Liver (tissue), 9 donors: ENCODE measurements around the gene ZNF467. TPM values are rescaled to one million over a fixed set of nuclear protein-coding genes. Genes with fewer than 3 reads are reported as not detected.

Experiments
- DNase-seq: peaks from one replicate; pipeline ENCODE4 v3.0.0-alpha.2; 2017; ENCODE audit warnings: low spot score
- H3K27ac ChIP-seq, 2 donors: one replicate each; pipeline ENCODE4 v1.7.0; 2013; ENCODE audit warnings: inconsistent platforms in 2 of 2, low read length in 2 of 2, control low read depth in 1 of 2, low read depth in 1 of 2, mild to moderate bottlenecking in 1 of 2
- H3K27me3 ChIP-seq, 4 donors: one replicate each; pipeline versions ENCODE4 v1.6.1 to v1.7.0; 2013; ENCODE audit warnings: low read length in 3 of 4, inconsistent platforms in 1 of 4, mild to moderate bottlenecking in 1 of 4, moderate library complexity in 1 of 4; ENCODE audit not compliant: control insufficient read depth in 4 of 4, insufficient read depth in 4 of 4
- H3K36me3 ChIP-seq, 4 donors: one replicate each; pipeline versions ENCODE4 v1.6.1 to v1.7.0; 2013; ENCODE audit warnings: low read length in 3 of 4, mild to moderate bottlenecking in 3 of 4, low read depth in 1 of 4, moderate library complexity in 1 of 4; ENCODE audit not compliant: control insufficient read depth in 4 of 4, insufficient read depth in 3 of 4
- H3K4me1 ChIP-seq, 4 donors: one replicate each; pipeline versions ENCODE4 v1.6.1 to v1.7.0; 2013; ENCODE audit warnings: low read length in 3 of 4, mild to moderate bottlenecking in 3 of 4, moderate library complexity in 1 of 4; ENCODE audit not compliant: control insufficient read depth in 4 of 4, insufficient read depth in 4 of 4
- H3K4me3 ChIP-seq, 3 donors: one replicate each; pipeline versions ENCODE4 v1.6.1 to v1.7.0; 2013; ENCODE audit warnings: low read length in 3 of 3, control low read depth in 1 of 3, low read depth in 1 of 3, mild to moderate bottlenecking in 1 of 3
- H3K9ac ChIP-seq, 2 donors: one replicate each; pipeline ENCODE4 v1.7.0; 2013; ENCODE audit warnings: low read length in 2 of 2, mild to moderate bottlenecking in 2 of 2, moderate library complexity in 2 of 2, control low read depth in 1 of 2, low read depth in 1 of 2
- H3K9me3 ChIP-seq, 4 donors: one replicate each; pipeline versions ENCODE4 v1.6.1 to v1.7.0; 2013; ENCODE audit warnings: low read length in 3 of 4; ENCODE audit not compliant: control insufficient read depth in 4 of 4
- CTCF ChIP-seq: fragments of 150-350 bp; IDR thresholded peaks from 2 replicates; pipeline ENCODE4 v1.5.1; 2017; ENCODE audit warnings: improper control_type of control experiment, low read depth, low read length; ENCODE audit not compliant: missing input control
- FOXA1 ChIP-seq: IDR thresholded peaks from 2 replicates; pipeline ENCODE4 v1.6.1; 2016; ENCODE audit warnings: antibody characterized with exemption
- FOXA2 ChIP-seq: IDR thresholded peaks from 2 replicates; pipeline ENCODE4 v1.6.1; 2016; ENCODE audit warnings: antibody characterized with exemption
- GABPA ChIP-seq, 2 donors: IDR thresholded peaks in 1 of 2; conservative IDR thresholded peaks in 1 of 2; 2 replicates each; pipeline ENCODE4 v1.6.1; 2016; ENCODE audit warnings: antibody characterized with exemption in 2 of 2, mild to moderate bottlenecking in 1 of 2, moderate library complexity in 1 of 2
- HNF4A ChIP-seq, 2 donors: conservative IDR thresholded peaks; 2 replicates each; pipeline ENCODE4 v1.6.1; 2016; ENCODE audit warnings: antibody characterized with exemption in 2 of 2, mild to moderate bottlenecking in 2 of 2
- HNF4G ChIP-seq: IDR thresholded peaks from 2 replicates; pipeline ENCODE4 v1.6.1; 2016; ENCODE audit warnings: antibody characterized with exemption
- JUND ChIP-seq, 2 donors: IDR thresholded peaks; 2 replicates each; pipeline ENCODE4 v1.6.1; 2016; ENCODE audit warnings: antibody characterized with exemption in 2 of 2
- NR2F2 ChIP-seq: IDR thresholded peaks from 2 replicates; pipeline ENCODE4 v1.6.1; 2016; ENCODE audit warnings: antibody characterized with exemption
- RAD21 ChIP-seq, 2 donors: IDR thresholded peaks; 2 replicates each; pipeline ENCODE4 v1.6.1; 2016; ENCODE audit warnings: antibody characterized with exemption in 2 of 2, mild to moderate bottlenecking in 2 of 2
- YY1 ChIP-seq: IDR thresholded peaks from 2 replicates; pipeline ENCODE4 v1.6.1; 2016; ENCODE audit warnings: antibody characterized with exemption, mild to moderate bottlenecking
- WGBS: extraction: QIAGEN DNeasy Blood & Tissue Kit; methylation state at CpG from one replicate; pipeline ENCODE4 v1.1.7; 2013; 5-methylcytosine and 5-hydroxymethylcytosine counted together
- polyA plus RNA-seq, 2 donors: library from polyadenylated mRNA; stranded (reverse) in 1 of 2; unstranded in 1 of 2; fragments of 200-250 nt in 1 of 2; fragments of >200 nt in 1 of 2; fragmentation: Nextera tagmentation in 1 of 2; extraction: Ambion mirVana in 1 of 2; gene quantifications; one replicate each; pipeline versions ENCODE4 v1.2.1 to v1.2.3, GENCODE V29; 2013 to 2015
- total RNA-seq, 2 donors: library from RNA; depleted of rRNA; stranded (reverse); fragments of >200 nt; gene quantifications; one replicate each; pipeline ENCODE4 v1.2.3, GENCODE V29; 2014
- TF ChIP-seq, protein P1 (sequence below): IDR thresholded peaks from 2 replicates; pipeline ENCODE4 v1.6.1; 2016; ENCODE audit warnings: antibody characterized with exemption
- donor health status: healthy.
- donor health status: healthy.
- donor health status: healthy.
- donor health status: healthy.
- donor health status: healthy.

Gene ZNF467
- total and polyA plus RNA-seq, 4 donors = 2.8 to 4.0 (median 3.7) TPM

GRCh38 chr7:149797771-149798170, 24.4 kb upstream of the ZNF467 start:
- WGBS = 90% methylated on average over 7 of the region's 7 CpGs
- TF ChIP-seq RAD21 (IDR thresholded peaks at IDR 0.05) = no peak
- no peak for TF ChIP-seq NR2F2

GRCh38 chr7:149796287-149796860, 23.0 kb upstream of the ZNF467 start:
- TF ChIP-seq, protein P1, sequence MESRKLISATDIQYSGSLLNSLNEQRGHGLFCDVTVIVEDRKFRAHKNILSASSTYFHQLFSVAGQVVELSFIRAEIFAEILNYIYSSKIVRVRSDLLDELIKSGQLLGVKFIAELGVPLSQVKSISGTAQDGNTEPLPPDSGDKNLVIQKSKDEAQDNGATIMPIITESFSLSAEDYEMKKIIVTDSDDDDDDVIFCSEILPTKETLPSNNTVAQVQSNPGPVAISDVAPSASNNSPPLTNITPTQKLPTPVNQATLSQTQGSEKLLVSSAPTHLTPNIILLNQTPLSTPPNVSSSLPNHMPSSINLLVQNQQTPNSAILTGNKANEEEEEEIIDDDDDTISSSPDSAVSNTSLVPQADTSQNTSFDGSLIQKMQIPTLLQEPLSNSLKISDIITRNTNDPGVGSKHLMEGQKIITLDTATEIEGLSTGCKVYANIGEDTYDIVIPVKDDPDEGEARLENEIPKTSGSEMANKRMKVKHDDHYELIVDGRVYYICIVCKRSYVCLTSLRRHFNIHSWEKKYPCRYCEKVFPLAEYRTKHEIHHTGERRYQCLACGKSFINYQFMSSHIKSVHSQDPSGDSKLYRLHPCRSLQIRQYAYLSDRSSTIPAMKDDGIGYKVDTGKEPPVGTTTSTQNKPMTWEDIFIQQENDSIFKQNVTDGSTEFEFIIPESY = no peak
- TF ChIP-seq YY1 (no peak), GABPA (IDR thresholded peaks at IDR 0.05 in 1 of 2, conservative IDR thresholded peaks at IDR 0.05 in 1 of 2) (no peak), CTCF (no peak), FOXA1 (no peak), HNF4G (no peak), RAD21 (IDR thresholded peaks at IDR 0.05) (no peak)
- DNase-seq = no peak
- no peaks in the 10 kb centered on the region for H3K4me1 ChIP-seq
- H3K9ac ChIP-seq = no peak overlapping the region
- no peaks in the 10 kb centered on the region for H3K27me3 ChIP-seq
- no peaks in the 10 kb centered on the region for H3K9me3 ChIP-seq
- H3K27ac ChIP-seq = no peak overlapping the region
- H3K4me3 ChIP-seq = no peak overlapping the region
- no peaks in the 10 kb centered on the region for H3K36me3 ChIP-seq
- WGBS = 96% methylated on average over 19 of the region's 19 CpGs

More at GRCh38 chr7:149797771-149798170, 24.4 kb upstream of the ZNF467 start:
- no peak for DNase-seq
- no peak overlapping the region for H3K27ac ChIP-seq
- H3K9ac ChIP-seq = no peak overlapping the region
- H3K4me1 ChIP-seq = no peaks in the 10 kb centered on the region
- no peaks in the 10 kb centered on the region for H3K36me3 ChIP-seq
- no peaks in the 10 kb centered on the region for H3K9me3 ChIP-seq
- no peak overlapping the region for H3K4me3 ChIP-seq
- H3K27me3 ChIP-seq = no peaks in the 10 kb centered on the region

- H3K9ac ChIP-seq = no peak overlapping the region
- no peaks in the 10 kb centered on the region for H3K27me3 ChIP-seq
- 89% methylated on average over 10 of the region's 10 CpGs for WGBS
- H3K4me3 ChIP-seq = no peak overlapping the region
- H3K9me3 ChIP-seq = no peaks in the 10 kb centered on the region
- TF ChIP-seq JUND (IDR thresholded peaks at IDR 0.05) (no peak), FOXA1 (no peak), NR2F2 (no peak), HNF4G (no peak), FOXA2 (no peak), HNF4A (conservative IDR thresholded peaks at IDR 0.05) (no peak)
- TF ChIP-seq, protein P1 = no peak
- no peak overlapping the region for H3K27ac ChIP-seq
- peaks cover 0 to 2% (median 0%) of the 10 kb centered on the region in 4 donors for H3K4me1 ChIP-seq
- DNase-seq = no peak
- no peaks in the 10 kb centered on the region for H3K36me3 ChIP-seq
Measured at GRCh38 chr7:149795126-149795525, 21.7 kb upstream of the ZNF467 start.
